ENCODE data around the gene PRSS56. TPM values are rescaled to one million over a fixed set of nuclear protein-coding genes. Genes with fewer than 3 reads are reported as not detected.

Gene PRSS56
- polyA plus RNA-seq, 4 donors, result not detected

DNA sequence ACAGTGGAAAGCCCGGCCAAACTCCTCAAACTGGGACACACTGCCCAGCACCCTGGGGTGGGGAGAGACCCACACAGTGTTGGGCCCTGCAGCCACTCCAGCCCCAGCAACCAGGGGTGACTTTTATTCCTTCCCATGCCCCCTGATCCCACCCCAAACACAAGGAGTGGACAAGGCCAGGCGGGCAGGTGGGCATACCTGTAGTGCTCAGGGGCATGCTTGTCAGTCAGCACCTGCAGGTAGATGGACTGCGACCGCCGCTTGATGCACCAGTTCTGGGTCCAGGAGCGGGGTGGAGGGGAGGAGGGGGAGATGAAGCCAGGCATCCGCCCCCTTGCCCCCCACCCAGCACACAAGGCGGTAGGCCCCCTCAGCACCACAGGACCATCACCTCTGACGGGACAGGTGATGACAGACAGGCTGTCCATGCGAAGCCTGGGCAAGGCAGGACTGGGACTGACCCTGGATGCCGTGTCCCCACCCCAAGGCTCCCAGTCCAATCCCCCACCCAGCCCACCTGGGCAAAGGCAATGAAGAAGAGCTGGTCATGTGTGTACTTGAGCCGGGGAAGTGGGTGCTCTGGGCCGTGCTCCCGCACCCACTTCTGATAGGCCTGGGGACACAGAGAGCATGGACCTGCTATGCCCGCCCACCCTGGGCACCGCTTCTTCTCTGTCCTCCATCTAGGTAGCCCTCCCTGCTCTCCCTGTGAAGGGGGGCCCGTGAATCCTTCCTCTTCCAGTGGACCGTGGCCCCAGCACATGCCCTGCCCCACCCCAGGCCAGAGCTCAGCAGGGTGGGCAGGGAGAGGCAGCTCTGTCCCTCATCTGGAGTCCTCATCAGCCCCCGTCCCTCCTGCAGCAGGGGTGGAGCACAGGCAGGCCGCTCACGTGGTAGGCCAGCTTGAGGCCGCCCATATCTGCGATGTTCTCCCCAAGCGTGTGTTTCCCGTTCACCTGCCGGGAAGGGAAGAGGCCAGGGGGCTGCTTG is 39.7 kb upstream of the PRSS56 start:
- Histone ChIP-seq H3K27ac (ENCODE audit: low read depth in 1 of 3, low read length in 2 of 3) (no peak overlapping the region), H3K4me1 (ENCODE audit: control insufficient read depth in 3 of 3, insufficient read depth in 2 of 3, low read depth in 1 of 3, low read length in 2 of 3) (no peaks in the 10 kb centered on the region), H3K9me3 (ENCODE audit: control insufficient read depth in 2 of 2, insufficient read depth in 1 of 2, low read depth in 1 of 2, low read length in 1 of 2) (no peaks in the 10 kb centered on the region), H3K4me3 (ENCODE audit: low read depth in 1 of 3, low read length in 3 of 3) (no peak overlapping the region), H3K36me3 (ENCODE audit: control insufficient read depth in 3 of 3, insufficient read depth in 2 of 3, low read depth in 1 of 3, low read length in 3 of 3) (no peaks in the 10 kb centered on the region), H3K27me3 (ENCODE audit: control insufficient read depth in 3 of 3, insufficient read depth in 3 of 3, low read length in 3 of 3) (peaks cover 0 to 38% (median 12%) of the 10 kb centered on the region in 3 donors)
- WGBS, 3 donors, result 65 to 77% (median 74%) methylated on average over 26 of the region's 26 CpGs
- DNase-seq (no peak), FAIRE-seq (no peak)

DNA sequence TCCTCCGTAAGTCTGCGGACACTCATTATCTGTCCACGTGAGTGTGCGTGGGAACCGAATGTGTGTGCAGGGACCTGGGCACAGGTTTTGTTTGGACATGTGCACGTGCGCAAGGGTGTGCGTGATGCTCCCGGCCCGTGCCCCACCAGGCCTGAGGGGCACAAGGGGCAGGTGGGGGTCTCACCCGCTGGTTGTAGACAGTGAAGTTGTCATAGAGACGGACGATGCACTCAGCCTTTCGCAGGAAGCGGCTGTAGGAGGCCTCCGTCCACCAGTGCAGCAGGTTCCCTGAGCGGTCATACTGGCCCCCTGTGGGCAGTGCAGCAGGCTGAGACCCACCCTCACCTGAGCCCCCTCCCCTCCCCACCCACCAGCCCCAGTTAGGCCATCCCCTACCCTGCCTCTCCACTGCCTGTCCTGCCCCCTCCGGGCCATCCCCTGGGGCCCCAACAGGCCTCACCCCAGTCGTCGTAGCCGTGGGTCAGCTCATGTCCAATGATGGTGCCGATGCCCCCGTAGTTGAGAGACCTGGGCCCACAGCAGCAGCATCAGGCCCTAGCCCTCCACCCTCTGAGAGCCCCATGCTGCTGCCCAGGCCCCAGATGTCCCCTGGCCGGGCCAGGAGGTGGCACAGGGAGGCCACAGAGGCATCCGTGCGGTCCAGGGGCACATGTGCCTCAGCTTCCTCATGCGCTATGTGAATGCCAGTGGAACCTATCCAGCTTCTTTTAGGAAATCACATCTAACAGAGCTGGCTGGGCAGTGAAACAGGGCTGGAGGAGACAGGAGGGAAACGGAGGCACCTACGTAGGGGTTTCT is 38.7 kb upstream of the PRSS56 start:
- Histone ChIP-seq H3K27ac (ENCODE audit: low read depth in 1 of 3, low read length in 2 of 3) (no peak overlapping the region), H3K4me3 (ENCODE audit: low read depth in 1 of 3, low read length in 3 of 3) (no peak overlapping the region), H3K36me3 (ENCODE audit: control insufficient read depth in 3 of 3, insufficient read depth in 2 of 3, low read depth in 1 of 3, low read length in 3 of 3) (no peaks in the 10 kb centered on the region), H3K27me3 (ENCODE audit: control insufficient read depth in 3 of 3, insufficient read depth in 3 of 3, low read length in 3 of 3) (peaks cover 9 to 45% (median 12%) of the 10 kb centered on the region in 3 donors), H3K4me1 (ENCODE audit: control insufficient read depth in 3 of 3, insufficient read depth in 2 of 3, low read depth in 1 of 3, low read length in 2 of 3) (no peaks in the 10 kb centered on the region), H3K9me3 (ENCODE audit: control insufficient read depth in 2 of 2, insufficient read depth in 1 of 2, low read depth in 1 of 2, low read length in 1 of 2) (no peaks in the 10 kb centered on the region)
- DNase-seq, result no peak
- no peak for FAIRE-seq
- 82 to 87% (median 87%) methylated on average over 29 of the region's 29 CpGs for WGBS, 3 donors

DNA sequence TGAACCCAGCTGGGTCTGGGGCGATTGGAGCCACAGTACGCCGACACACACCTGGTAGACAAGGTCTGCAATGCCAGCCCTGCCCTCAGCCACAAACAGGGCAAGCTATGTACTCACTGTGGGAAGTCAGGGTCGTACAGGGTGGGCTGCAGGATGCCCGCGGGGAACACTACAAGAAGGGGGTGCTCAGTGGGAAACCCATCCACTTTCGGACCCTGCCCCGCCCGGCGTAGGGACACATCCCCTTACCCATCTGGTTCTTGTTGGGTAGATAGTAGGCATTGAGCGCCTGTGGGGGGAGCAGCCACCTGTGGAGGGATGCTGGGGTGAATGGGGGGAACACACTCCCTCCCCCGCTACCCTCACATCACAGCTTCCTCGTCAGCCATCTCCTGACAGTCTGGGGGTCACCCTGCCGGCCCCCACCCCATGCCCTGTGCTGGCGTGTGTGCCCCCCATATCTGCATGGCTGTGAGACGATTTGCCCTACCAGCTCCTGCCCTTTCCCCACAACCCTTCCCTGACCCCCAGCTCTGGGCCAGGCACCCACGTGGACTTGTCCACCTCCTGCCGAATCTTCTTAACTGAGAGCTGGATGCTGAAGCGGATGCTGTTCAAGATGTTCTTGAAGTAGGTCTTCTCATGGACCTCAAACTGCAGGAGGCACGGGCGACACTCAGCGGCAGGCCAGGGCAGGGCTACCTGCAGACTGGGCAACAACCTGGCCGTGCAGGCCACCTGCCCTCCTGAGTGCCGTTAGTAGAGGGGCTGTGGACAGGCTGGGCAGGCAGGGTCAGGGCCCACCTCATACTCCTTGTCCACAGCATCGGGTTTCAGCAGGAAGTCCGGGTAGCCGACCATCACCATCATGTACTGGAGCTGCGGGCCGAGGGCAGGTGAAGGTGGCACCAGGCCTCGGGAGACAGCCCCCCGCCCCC is 37.6 kb upstream of the PRSS56 start:
- FAIRE-seq, result no peak
- Histone ChIP-seq H3K27ac (ENCODE audit: low read depth in 1 of 3, low read length in 2 of 3) (no peak overlapping the region), H3K4me3 (ENCODE audit: low read depth in 1 of 3, low read length in 3 of 3) (no peak overlapping the region), H3K4me1 (ENCODE audit: control insufficient read depth in 3 of 3, insufficient read depth in 2 of 3, low read depth in 1 of 3, low read length in 2 of 3) (peaks cover 0 to 3% (median 0%) of the 10 kb centered on the region in 3 donors), H3K36me3 (ENCODE audit: control insufficient read depth in 3 of 3, insufficient read depth in 2 of 3, low read depth in 1 of 3, low read length in 3 of 3) (no peaks in the 10 kb centered on the region), H3K27me3 (ENCODE audit: control insufficient read depth in 3 of 3, insufficient read depth in 3 of 3, low read length in 3 of 3) (peaks cover 16 to 51% (median 18%) of the 10 kb centered on the region in 3 donors), H3K9me3 (ENCODE audit: control insufficient read depth in 2 of 2, insufficient read depth in 1 of 2, low read depth in 1 of 2, low read length in 1 of 2) (no peaks in the 10 kb centered on the region)
- DNase-seq, result no peak
- WGBS, 3 donors, result 83 to 90% (median 86%) methylated on average over 30 to 31 of the region's 31 CpGs

DNA sequence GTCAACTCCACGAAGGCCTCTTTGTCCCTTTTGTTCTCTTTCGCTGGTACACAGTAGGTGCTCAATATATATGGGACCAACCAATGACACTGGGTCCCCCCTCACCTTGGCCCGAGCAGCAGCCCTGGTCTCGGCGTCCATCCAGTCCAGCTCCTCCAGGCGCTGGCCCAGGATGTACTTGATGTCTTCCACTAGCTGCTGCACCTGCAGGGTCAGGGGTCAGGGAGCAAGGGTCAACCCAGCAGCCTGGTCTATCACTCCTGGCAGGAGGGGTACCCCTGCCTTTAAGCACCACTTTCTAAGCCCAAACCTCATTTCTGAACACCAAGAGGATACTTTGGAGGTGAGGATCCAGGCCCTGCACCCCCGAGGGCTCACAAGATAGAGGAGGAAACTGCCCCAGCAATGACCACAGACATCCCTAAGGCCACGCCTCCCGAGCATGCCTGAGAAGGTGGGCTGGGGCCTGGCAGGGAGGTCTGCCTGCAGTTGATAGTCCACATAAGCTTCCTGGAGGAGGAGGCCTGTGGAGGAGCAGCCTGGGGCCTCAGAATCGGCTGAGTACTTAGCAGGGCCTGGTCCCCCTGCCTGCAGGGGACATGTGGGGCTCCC is 36.8 kb upstream of the PRSS56 start:
- WGBS, 3 donors, result 82 to 89% (median 85%) methylated on average over 10 of the region's 10 CpGs
- H3K9me3 ChIP-seq (ENCODE audit: control insufficient read depth in 2 of 2, insufficient read depth in 1 of 2, low read depth in 1 of 2, low read length in 1 of 2), result no peaks in the 10 kb centered on the region
- peaks cover 21 to 57% (median 24%) of the 10 kb centered on the region in 3 donors for H3K27me3 ChIP-seq (ENCODE audit: control insufficient read depth in 3 of 3, insufficient read depth in 3 of 3, low read length in 3 of 3)
- no peaks in the 10 kb centered on the region for H3K36me3 ChIP-seq (ENCODE audit: control insufficient read depth in 3 of 3, insufficient read depth in 2 of 3, low read depth in 1 of 3, low read length in 3 of 3)
- no peak overlapping the region for H3K4me3 ChIP-seq (ENCODE audit: low read depth in 1 of 3, low read length in 3 of 3)
- H3K27ac ChIP-seq (ENCODE audit: low read depth in 1 of 3, low read length in 2 of 3), result no peak overlapping the region
- FAIRE-seq, result no peak
- peaks cover 0 to 3% (median 0%) of the 10 kb centered on the region in 3 donors for H3K4me1 ChIP-seq (ENCODE audit: control insufficient read depth in 3 of 3, insufficient read depth in 2 of 3, low read depth in 1 of 3, low read length in 2 of 3)
- no peak for DNase-seq

DNA sequence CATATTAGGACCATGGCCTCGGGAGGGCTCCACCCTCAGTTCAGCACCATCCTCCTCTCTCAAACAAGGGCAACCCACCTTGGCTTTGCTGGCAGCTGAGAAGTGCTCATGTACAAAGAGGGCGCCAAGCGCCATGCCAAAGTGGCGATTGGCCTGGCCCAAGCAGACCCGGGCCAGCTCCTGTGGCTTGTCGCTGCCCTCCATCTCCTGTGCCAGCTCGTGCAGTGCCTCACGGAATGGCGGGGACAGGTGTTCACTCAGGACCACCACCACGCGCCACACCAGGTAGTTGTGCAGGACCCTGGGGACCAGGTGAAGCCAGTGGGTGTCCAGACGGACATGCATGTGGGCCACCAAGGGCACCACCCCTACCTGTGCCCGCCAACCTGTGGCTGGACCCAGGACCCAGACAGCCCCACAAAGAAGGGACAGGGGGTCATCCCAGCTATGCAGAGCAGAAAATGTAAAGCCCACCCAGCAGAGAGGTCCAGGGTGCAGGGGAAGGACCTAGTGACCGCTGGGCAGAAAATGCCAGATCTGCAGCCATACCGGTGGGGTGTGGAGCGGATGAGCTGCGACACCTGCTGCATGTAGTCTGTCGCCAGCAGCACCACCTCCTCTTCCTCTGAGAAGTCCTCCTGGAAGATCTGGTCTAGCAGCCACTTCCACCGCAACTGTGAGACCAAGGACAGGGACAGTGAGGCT is 36.1 kb upstream of the PRSS56 start:
- no peak overlapping the region for H3K27ac ChIP-seq (ENCODE audit: low read depth in 1 of 3, low read length in 2 of 3)
- no peaks in the 10 kb centered on the region for H3K9me3 ChIP-seq (ENCODE audit: control insufficient read depth in 2 of 2, insufficient read depth in 1 of 2, low read depth in 1 of 2, low read length in 1 of 2)
- DNase-seq (no peak), FAIRE-seq (no peak)
- 87 to 92% (median 91%) methylated on average over 19 of the region's 19 CpGs for WGBS, 3 donors
- peaks cover 23 to 64% (median 29%) of the 10 kb centered on the region in 3 donors for H3K27me3 ChIP-seq (ENCODE audit: control insufficient read depth in 3 of 3, insufficient read depth in 3 of 3, low read length in 3 of 3)
- H3K4me3 ChIP-seq (ENCODE audit: low read depth in 1 of 3, low read length in 3 of 3), result no peak overlapping the region
- no peaks in the 10 kb centered on the region for H3K36me3 ChIP-seq (ENCODE audit: control insufficient read depth in 3 of 3, insufficient read depth in 2 of 3, low read depth in 1 of 3, low read length in 3 of 3)
- peaks cover 0 to 3% (median 0%) of the 10 kb centered on the region in 3 donors for H3K4me1 ChIP-seq (ENCODE audit: control insufficient read depth in 3 of 3, insufficient read depth in 2 of 3, low read depth in 1 of 3, low read length in 2 of 3)

DNA sequence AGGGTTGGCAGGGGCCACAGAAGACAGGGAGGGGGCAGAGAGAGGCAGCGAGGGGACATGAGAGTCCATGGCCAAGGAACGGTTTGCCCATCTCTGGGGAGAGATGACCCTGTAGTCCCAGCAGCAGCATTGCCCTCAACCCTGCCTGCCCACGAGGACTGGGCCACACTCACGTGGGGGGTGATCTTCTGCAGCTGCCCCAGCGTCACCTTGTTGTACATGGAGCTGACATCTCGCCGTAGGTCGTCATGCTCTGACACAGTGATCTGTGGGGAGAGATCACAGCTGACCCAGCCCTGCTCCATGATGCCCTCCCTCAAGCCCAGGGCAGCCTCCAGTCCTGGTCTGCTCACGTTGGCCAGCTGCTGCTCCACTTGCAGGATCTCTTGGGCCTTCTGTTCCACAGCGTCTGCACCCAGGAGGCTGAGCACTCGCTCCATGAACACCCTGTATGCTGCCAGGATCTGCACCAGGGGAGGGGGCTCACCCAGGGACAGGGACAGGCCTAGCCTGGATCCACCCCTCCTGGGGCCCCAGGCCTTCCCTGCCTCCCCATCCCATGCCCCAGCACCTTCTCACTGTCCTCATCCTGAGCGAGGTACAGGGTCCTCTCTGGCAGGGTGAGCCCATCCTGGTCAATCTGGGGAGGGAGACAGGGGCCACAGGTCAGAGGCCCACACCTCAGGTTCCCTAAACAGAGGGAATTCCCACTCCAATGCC is 35.4 kb upstream of the PRSS56 start:
- DNase-seq, result no peak

DNA sequence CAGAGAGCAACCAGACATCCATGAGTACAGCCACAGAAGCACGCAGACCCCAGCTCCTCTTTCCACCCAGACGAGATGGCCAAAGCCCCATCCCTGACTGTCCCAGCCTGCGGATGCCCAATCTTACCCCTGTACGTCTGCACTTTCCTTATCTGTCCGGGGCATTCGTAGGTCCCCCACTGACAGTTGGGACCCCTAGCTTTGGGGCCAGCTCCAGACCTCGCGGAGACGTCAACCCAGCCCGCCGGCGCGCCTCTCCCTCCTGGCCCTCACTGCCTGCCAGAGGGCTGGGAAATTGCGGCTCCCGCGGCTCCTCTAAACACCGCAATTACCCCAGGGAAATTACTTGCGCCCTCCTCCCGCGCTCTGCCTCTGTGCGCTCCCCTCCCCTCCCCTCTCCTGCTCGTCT is 34.8 kb upstream of the PRSS56 start:
- DNase-seq (no peak), FAIRE-seq (no peak)
- Histone ChIP-seq H3K4me1 (ENCODE audit: control insufficient read depth in 3 of 3, insufficient read depth in 2 of 3, low read depth in 1 of 3, low read length in 2 of 3) (peaks cover 0 to 3% (median 0%) of the 10 kb centered on the region in 3 donors), H3K27me3 (ENCODE audit: control insufficient read depth in 3 of 3, insufficient read depth in 3 of 3, low read length in 3 of 3) (peaks cover 23 to 77% (median 29%) of the 10 kb centered on the region in 3 donors), H3K4me3 (ENCODE audit: low read depth in 1 of 3, low read length in 3 of 3) (no peak overlapping the region), H3K36me3 (ENCODE audit: control insufficient read depth in 3 of 3, insufficient read depth in 2 of 3, low read depth in 1 of 3, low read length in 3 of 3) (no peaks in the 10 kb centered on the region), H3K9me3 (ENCODE audit: control insufficient read depth in 2 of 2, insufficient read depth in 1 of 2, low read depth in 1 of 2, low read length in 1 of 2) (no peaks in the 10 kb centered on the region), H3K27ac (ENCODE audit: low read depth in 1 of 3, low read length in 2 of 3) (no peak overlapping the region)
- WGBS, 3 donors, result 9 to 12% (median 10%) methylated on average over 17 to 22 of the region's 22 CpGs

More for the DNA sequence above, 35.4 kb upstream of the PRSS56 start:
- H3K27ac ChIP-seq (ENCODE audit: low read depth in 1 of 3, low read length in 2 of 3), result no peak overlapping the region
- H3K9me3 ChIP-seq (ENCODE audit: control insufficient read depth in 2 of 2, insufficient read depth in 1 of 2, low read depth in 1 of 2, low read length in 1 of 2), result no peaks in the 10 kb centered on the region
- no peak overlapping the region for H3K4me3 ChIP-seq (ENCODE audit: low read depth in 1 of 3, low read length in 3 of 3)
- WGBS, 3 donors, result 72 to 80% (median 77%) methylated on average over 12 of the region's 12 CpGs
- FAIRE-seq, result no peak
- H3K27me3 ChIP-seq (ENCODE audit: control insufficient read depth in 3 of 3, insufficient read depth in 3 of 3, low read length in 3 of 3), result peaks cover 23 to 71% (median 29%) of the 10 kb centered on the region in 3 donors
- no peaks in the 10 kb centered on the region for H3K36me3 ChIP-seq (ENCODE audit: control insufficient read depth in 3 of 3, insufficient read depth in 2 of 3, low read depth in 1 of 3, low read length in 3 of 3)
- H3K4me1 ChIP-seq (ENCODE audit: control insufficient read depth in 3 of 3, insufficient read depth in 2 of 3, low read depth in 1 of 3, low read length in 2 of 3), result peaks cover 0 to 3% (median 0%) of the 10 kb centered on the region in 3 donors

All from small intestine (tissue), 7 donors.